Stimulated activated CD4-positive, alpha-beta T cell treated with anti-CD3 and anti-CD28 coated beads, Interleukin-15, amount 100 ng/mL, for 24 hours (primary cell): Measurements from ENCODE around the gene RTN4RL2.
"Not testable (repeated sequence)": the region's sequence is repeated elsewhere in the genome, so short reads cannot be mapped to it uniquely, and the experiment has no call there.

Experiments
- DNase-seq: peaks from one replicate; pipeline ENCODE4 v3.0.0-alpha.2; 2020

RTN4RL2 gene

GRCh38 chr11:57434640-57435546 lies 25.4 kb upstream of the RTN4RL2 start:
- DNase-seq, result no peak

- no peak for DNase-seq
Observed at GRCh38 chr11:57436031-57436430, 24.3 kb upstream of the RTN4RL2 start.

GRCh38 chr11:57438345-57439285 lies 21.7 kb upstream of the RTN4RL2 start:
- no peak for DNase-seq

GRCh38 chr11:57439786-57440185 lies 20.5 kb upstream of the RTN4RL2 start:
- DNase-seq, result no peak

GRCh38 chr11:57440744-57441414 lies 19.4 kb upstream of the RTN4RL2 start:
- no peak for DNase-seq

GRCh38 chr11:57444362-57445121 lies 15.8 kb upstream of the RTN4RL2 start:
- no peak for DNase-seq

GRCh38 chr11:57445122-57445394 lies 15.3 kb upstream of the RTN4RL2 start:
- DNase-seq, result not testable (repeated sequence)

- no peak for DNase-seq
Observed at GRCh38 chr11:57446055-57446454, 14.3 kb upstream of the RTN4RL2 start.

- no peak for DNase-seq
Observed at GRCh38 chr11:57453543-57454177, 6.7 kb upstream of the RTN4RL2 start.

- DNase-seq, result peak; percentile 83
Observed at GRCh38 chr11:57456960-57457642, 3.2 kb upstream of the RTN4RL2 start.

GRCh38 chr11:57457643-57458023 lies 2.7 kb upstream of the RTN4RL2 start:
- no peak for DNase-seq

- DNase-seq, result peak; percentile 41
Observed at GRCh38 chr11:57458060-57458409, 2.3 kb upstream of the RTN4RL2 start.

GRCh38 chr11:57458410-57459163 lies 1.7 kb upstream of the RTN4RL2 start:
- peak; percentile 63 for DNase-seq

GRCh38 chr11:57459164-57460021 lies 935 bp upstream of the RTN4RL2 start:
- peak; percentile 37 for DNase-seq

- no peak for DNase-seq
Observed at GRCh38 chr11:57460758-57461749, 726 bp downstream of the RTN4RL2 start.

- DNase-seq, result no peak
Observed at GRCh38 chr11:57461841-57462489, 1.6 kb downstream of the RTN4RL2 start.

GRCh38 chr11:57462597-57462996 lies 2.3 kb downstream of the RTN4RL2 start:
- DNase-seq, result no peak
